H1 (cell line): Measurements from ENCODE around the gene GABRQ. TPM values are rescaled to one million over a fixed set of nuclear protein-coding genes. Genes with fewer than 3 reads are reported as not detected.

Experiments used
- CHD7 ChIP-seq: fragments of 300-600 bp; sonication (generic); IDR thresholded peaks from 2 replicates; pipeline ENCODE4 v1.7.1; 2012; ENCODE audit warnings: low read length, moderate library complexity, mild to moderate bottlenecking, inconsistent platforms; ENCODE audit not compliant: insufficient replicate concordance
- CTCF ChIP-seq, 3 experiments: IDR thresholded peaks; 1 replicate in 2 of 3; 2 replicates in 1 of 3; pipeline versions ENCODE4 v1.5.1 to v1.6.1; 2011; ENCODE audit warnings: low read length in 3 of 3, mild to moderate bottlenecking in 3 of 3, inconsistent platforms in 2 of 3, low read depth in 1 of 3, moderate library complexity in 1 of 3; ENCODE audit not compliant: insufficient read depth in 1 of 3; ENCODE audit errors: control extremely low read depth in 1 of 3
- E2F6 ChIP-seq: IDR thresholded peaks from 2 replicates; pipeline ENCODE4 v1.6.1; 2012; ENCODE audit warnings: inconsistent platforms
- TBP ChIP-seq: IDR thresholded peaks from 2 replicates; pipeline ENCODE4 v1.6.1; 2011; ENCODE audit warnings: low read depth, low read length, improper control_type of control experiment
- USF2 ChIP-seq: IDR thresholded peaks from 2 replicates; pipeline ENCODE4 v1.6.1; 2011; ENCODE audit warnings: low read length, improper control_type of control experiment
- polyA plus RNA-seq, 7 experiments: library from polyadenylated mRNA; depleted of rRNA in 3 of 7; stranded (reverse) in 5 of 7; unstranded in 2 of 7; fragments of >200 nt in 5 of 7; fragments of 200-250 nt in 2 of 7; gene quantifications; 1 replicate in 5 of 7; 2 replicates in 1 of 7; 4 replicates in 1 of 7; pipeline versions ENCODE4 v1.2.1 to v1.2.3, GENCODE V29; 2011 to 2013; ENCODE audit warnings: missing spikeins in 2 of 7, mixed read lengths in 2 of 7
- total RNA-seq: library from RNA; stranded (reverse); fragmentation: NEBNext Ultra II Directional; extraction: Animal tissue kit (Norgen Biotek cat#: 25700); gene quantifications from 2 replicates; pipeline ENCODE4 v1.2.1, GENCODE V29; 2021

Gene GABRQ
- total and polyA plus RNA-seq, 2 of the 8 experiments (the other 6 are each of a cell fraction or from before 2014, with no cell fraction given): 6.3 to 9.6 TPM

GRCh38 chrX:152641256-152641875 is 3.7 kb downstream of the GABRQ start (continued):
- TF ChIP-seq E2F6 (0 out of 2 replicates have a peak, but pooled peaks have one; percentile 10), USF2 (no peak), CTCF (IDR thresholded peaks at IDR 0.05; ENCODE audit: control extremely low read depth in 1 of 3, insufficient read depth in 1 of 3, low read depth in 1 of 3, low read length in 3 of 3) (no peak), TBP (0 out of 2 replicates have a peak, but pooled peaks have one; percentile 12), CHD7 (no peak)
